HG03097 (cell line): ENCODE results near the gene OGFOD3.
"Not testable (repeated sequence)": the region's sequence is repeated elsewhere in the genome, so short reads cannot be mapped to it uniquely, and the experiment has no call there.

Experiments used
- ATAC-seq: cut with Tn5 transposase; IDR thresholded peaks from one replicate; pipeline ENCODE4 v1.9.1; 2021; ENCODE audit not compliant: unreplicated experiment, low FRiP score

The OGFOD3 gene, protein sequence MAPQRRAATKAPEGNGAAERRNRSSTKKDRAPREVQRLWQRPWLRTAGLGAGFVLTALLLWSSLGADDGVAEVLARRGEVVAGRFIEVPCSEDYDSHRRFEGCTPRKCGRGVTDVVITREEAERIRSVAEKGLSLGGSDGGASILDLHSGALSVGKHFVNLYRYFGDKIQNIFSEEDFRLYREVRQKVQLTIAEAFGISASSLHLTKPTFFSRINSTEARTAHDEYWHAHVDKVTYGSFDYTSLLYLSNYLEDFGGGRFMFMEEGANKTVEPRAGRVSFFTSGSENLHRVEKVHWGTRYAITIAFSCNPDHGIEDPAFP

DNA sequence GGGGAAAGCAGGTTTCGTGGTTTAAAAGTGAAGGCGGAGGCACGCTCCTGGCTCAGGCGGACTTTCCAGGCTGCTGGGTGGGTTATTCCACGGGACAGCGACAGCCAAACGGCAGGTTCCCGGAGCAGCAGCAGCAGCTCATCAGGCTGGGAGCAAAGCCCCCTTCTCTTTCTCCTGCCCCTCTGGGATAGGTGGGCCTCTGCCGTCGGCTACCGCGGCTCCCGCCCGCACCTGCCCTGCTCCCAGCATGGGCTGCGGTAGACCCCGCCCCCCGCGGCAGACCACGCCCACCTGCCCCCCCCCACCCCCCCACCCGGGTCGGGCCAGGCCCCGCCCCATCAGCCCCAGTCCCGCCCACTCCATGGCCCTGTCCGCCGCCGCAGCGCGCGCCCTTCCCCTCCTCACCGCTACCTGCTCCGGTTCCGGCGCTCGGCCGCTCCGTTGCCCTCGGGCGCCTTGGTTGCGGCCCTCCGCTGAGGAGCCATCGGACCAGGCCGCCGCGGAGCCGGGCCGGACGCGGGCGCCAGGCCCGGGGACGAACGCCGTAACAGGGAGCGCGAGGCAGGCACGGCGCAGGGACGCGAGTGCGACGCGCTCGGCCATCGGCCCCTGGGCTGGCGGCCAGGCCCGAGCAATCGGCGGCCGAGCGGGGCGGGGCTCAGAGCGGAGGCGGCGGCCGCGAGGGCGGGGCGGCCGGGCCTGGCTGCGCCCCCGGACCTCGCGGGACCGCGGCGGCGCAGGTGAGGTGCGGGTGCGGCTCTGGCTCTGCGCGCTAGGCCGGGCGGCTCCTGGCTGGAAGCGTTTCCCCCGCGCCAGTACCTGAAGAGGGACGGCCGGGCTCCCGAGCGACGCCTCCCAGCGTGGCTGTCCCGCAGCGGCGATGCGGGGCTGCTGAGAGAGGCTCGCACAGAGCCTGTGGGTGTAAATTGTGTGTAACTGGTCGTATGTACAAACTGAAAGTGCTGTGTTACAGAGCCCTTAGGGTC lies at the start of gene OGFOD3, which contains the start of gene HEXD:
Gene OGFOD3, minus strand, starts transcription at position 586 of the 986 bp plus-strand sequence. Its CDS starts 101 bp downstream, at position 485.
Gene HEXD, plus strand, starts transcription at position 347 of the 986 bp plus-strand sequence. CDS start 1,453 bp downstream, outside the sequence.
- ATAC-seq, result peak; percentile 77

DNA sequence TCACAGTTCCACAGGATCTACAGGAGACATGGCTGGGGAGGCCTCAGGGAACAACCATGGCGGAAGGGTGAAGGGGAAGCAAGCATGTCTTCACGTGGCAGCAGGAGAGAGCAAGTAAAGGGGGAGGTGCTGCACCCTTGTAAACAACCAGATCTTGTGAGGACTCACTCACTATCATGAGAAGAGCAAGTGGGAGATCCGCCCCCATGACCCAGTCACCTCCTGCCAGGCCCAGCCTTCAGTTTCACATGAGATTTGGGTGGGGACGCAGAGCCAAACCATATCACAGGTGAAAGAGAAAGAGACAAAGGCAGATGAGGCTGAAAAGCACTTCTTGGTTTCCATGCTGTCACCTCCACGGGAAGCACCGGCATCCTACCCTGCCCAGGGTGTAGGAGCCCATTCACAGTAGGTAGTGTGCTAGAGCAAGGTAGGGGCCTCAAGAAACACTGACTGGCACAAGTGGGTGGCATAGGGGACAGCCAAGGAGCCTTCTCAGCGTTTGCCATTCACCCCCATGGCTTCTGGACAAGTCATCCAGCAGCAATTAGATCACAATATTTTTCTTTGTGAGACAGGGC lies 46.7 kb upstream of the OGFOD3 start:
- no peak for ATAC-seq

DNA sequence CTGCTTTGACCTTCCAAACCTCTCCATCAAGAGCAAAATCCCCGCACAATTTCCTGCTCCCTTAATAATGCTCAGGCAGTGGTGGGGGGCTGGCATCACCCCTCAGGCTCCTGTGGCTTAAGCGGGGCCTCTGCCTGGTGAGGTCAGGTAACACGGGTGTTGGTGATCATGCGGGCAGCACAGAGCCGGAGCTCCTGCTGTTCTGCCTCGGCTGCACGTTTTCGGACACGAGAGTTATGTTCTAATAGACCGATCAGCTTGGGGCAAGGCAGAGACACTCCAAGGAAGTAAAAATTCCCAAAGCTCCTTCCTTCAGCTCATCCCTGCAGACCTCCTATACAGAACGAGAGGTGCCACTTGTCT lies 46.2 kb upstream of the OGFOD3 start:
- ATAC-seq, result no peak

DNA sequence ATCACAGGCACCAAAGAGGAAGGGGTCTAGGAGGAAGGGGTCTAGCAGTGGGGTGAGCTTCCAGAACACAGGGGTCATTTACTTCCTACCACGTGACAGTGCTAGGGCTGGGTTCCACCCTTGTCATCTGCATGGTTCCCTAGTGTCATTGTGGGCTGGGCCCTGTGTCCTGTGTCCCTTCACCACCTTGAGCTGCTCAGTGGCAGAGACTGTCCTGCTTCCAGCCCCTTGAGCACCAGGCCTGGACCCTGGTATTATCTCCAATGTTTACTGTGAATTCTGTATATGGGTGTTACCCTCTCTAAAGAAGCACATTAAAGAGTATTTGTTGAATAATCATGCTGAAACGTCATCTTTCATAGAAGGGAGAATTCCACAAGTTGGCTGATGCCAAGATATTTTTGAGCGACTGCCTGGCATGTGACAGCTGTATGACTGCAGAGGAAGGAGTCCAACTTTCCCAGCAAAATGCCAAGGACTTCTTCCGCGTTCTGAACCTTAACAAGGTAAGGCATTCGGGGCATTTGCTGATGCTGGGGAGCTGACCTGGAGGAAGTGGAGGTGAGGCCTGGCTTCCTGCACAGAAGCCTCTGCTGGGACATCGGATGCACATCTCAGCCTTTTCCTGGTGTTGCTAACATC lies 45.7 kb upstream of the OGFOD3 start:
- ATAC-seq, result no peak

DNA sequence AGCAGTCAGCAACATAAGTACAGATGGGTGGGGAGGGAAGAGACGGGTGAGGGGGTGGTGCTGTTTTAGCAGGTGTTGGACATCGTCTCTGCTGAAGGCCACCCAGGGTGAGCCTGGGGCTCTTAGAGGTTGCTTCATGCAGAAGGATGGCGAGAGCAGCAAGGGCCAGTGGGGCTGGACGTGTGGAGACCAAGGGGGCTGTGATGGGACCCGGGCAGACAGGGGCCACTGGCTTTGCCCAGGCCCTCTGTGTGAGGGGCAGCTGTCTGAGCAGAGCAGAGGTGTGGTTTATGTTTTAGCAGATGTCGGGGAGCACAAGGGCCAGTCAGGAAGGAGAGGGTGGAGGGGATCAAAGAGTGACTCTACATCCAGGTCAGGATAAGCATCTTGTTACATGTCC lies 45.0 kb upstream of the OGFOD3 start:
- ATAC-seq, result no peak

DNA sequence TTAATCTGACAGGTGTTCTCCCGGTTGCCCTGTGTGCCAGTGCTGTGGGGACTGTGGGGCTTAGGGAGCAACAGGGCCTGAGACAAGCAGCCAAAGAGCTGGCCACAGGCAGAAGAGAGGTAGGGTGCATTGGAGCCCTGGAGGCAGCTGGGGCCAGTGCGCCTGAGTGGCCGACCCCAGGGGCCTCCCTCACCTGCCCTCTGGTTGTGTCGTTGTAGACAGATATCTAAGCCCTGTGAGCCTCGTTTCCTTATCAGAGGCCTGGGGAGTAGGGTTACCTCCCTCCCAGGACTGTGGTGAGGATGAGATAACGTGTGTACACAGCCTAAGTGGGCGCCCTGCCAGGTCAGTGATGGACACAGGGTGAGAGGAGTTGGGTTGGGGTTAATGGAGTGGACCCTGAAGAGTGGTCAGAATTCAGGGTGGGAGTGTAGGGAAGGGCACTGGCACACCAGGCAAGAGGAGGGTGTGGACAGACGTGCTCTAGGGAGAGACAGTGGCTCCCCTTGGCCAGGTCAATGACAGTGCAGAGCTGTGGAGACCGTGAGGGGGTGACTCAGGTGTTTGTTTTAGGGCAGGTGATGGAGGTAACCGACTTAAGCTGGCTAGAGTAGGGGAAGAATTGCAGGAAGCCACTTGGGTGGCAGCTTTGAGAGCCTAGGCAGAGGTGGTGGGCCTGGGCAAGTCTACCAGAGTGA lies 43.6 kb upstream of the OGFOD3 start:
- ATAC-seq, result no peak

DNA sequence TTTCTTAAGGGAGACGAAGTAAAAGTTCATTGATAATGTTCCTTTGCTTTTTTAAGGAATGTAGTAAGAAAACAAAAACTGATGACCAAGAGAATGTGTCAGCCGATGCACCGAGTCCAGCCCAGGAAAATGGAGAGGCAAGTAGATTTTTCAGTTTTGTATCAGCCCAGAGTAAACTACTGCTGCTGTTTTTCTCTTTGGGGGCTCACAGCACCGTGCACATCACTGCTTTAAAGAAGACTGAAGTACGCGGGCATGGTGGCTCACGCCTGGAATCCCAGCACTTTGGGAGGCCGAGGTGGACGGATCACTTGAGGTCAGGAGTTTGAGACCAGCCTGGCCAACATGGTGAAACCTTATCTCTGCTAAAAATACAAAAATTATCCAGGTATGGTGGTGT lies 41.5 kb upstream of the OGFOD3 start:
- ATAC-seq, result not testable (repeated sequence)

DNA sequence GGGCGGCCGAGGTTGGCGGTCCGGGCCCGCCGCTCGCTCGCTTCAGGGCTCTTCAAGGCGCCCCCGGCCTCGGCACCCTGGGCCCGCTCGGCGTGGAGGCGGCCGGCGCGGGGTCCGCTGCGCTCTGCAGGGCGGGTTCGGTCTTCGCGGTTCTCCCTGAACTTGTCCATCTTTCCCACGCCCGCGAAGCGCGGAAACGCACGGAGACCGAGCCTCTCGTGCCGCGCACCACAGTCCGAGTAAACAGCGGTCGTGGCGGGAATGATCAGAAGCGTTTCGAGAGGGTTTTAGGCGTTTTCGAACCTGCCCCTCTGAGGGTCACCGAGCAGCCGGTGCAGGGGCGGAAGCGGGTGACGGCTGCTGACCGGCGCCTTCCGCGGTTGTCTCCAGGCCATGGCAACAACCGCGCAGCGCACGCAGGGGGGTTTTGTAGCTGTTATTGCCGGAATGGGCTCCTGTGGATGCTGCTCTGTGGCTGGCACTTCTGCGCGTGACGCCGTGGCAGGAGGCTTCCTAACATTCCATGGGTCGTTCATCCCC lies 40.6 kb upstream of the OGFOD3 start:
- no peak for ATAC-seq

DNA sequence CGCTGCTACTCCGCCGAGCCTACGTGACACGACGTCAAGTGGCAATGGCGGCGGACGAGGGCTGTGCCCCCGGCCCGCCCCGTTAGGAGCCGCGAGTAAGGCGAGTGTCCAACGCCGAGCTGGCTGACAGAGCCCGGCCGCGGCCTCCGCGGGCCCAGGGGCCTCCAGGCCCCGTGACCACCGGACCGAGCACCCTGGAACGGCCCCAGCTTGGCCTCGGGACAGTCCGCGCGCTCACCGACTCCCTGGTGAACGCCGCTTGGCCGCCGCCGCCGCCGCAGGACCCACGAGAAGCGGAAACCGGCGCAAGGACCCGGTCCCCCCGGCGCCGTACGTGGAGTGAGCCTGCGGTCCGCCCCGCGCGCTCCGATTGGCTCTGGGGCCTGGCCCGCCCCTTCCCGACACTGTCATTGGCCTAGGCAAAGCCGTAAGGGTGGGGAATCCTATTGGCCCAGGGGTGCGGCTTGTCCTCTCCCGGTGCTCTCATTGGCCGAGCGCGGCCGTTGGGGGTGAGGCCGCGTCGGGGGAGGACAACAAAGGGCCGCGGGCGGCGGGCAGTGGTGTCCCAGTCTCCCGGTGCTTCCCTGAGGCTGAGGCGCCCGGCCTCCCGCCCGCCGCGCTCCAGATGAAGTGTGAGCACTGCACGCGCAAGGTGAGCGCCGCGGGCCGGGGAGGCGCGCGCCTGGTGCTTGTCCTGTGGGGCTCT lies 39.9 kb upstream of the OGFOD3 start, which contains the start of gene NARF:
Gene NARF, plus strand, starts transcription at position 563 of the 706 bp plus-strand sequence. Its CDS starts 63 bp downstream, at position 626.
- ATAC-seq, result peak; percentile 88

DNA sequence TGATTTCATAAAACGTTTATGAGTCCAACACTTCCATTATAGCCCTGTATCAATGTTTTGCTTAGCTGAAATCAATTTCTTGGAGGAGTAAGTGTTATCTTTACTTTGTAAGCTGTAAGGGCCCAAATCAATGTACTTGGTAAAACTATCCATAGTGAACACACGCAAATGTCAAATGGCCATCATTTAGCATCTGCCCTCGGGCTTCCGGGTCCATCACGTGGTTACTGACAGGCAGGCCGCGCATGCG lies 39.5 kb upstream of the OGFOD3 start:
- no peak for ATAC-seq

DNA sequence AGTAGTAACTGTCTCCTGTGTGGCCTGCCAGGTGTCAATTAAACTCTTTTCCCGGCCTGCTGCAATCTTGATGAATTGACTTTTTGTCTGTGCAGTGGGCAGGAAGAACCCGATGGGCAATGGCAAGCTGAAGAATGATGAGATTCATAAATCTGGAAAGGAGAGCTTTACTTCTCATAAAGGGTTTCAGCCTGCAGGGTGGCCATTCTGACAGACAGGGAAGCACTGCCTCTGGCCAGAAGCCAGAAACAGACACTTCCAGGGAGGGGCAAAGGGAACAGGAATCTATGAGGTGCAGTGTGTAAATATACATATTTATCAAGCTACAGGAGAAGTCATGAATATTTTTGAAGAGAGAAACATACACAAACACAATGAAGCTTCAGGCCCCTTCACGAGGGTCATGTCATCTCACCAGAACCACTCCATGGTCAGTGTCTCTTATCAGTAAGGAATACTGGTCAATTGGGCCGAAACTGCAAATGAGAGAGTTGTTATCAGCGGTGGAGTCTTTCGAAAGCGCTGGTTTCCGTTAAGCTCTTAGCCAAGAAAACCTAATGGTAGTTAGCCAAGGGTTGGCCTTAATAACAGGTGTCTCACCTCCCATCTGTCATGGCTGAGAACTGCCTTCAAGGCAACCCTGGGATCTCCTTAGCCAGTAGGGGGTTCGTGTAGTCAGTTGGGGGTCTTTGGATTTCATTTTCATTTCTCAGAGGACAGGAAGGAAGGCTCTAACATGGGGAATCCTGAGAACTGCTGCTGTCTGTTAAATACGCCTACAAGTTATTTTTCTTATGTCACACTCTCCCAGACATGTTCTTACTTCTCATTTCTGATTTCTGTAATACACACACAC lies 38.9 kb upstream of the OGFOD3 start:
- no peak for ATAC-seq

DNA sequence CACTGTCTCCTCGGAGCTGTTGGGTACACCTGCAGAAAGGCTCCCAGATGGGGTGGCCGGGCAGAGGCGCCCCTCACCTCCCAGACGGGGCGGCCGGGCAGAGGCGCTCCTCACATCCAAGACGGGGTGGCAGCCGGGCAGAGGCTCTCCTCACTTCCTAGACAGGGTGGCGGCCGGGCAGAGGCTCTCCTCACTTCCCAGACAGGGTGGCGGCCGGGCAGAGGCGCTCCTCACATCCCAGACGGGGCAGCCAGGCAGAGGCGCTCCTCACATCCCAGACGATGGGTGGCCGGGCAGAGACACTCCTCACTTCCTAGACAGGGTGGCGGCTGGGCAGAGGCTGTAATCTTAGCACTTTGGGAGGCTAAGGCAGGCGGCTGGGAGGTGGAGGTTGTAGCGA lies 35.3 kb upstream of the OGFOD3 start:
- not testable (repeated sequence) for ATAC-seq

DNA sequence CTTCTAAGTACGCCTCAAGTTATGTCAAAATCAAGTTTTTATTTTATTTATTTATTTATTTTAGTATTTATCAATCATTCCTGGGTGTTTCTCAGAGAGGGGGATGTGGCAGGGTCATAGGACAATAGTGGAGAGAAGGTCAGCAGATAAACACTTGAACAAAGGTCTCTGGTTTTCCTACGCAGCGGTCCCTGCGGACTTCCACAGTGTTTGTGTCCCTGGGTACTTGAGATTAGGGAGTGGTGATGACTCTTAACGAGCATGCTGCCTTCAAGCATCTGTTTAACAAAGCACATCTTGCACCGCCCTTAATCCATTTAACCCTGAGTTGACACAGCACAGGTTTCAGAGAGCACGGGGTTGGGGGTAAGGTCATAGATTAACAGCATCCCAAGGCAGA lies 34.8 kb upstream of the OGFOD3 start:
- ATAC-seq, result not testable (repeated sequence)

DNA sequence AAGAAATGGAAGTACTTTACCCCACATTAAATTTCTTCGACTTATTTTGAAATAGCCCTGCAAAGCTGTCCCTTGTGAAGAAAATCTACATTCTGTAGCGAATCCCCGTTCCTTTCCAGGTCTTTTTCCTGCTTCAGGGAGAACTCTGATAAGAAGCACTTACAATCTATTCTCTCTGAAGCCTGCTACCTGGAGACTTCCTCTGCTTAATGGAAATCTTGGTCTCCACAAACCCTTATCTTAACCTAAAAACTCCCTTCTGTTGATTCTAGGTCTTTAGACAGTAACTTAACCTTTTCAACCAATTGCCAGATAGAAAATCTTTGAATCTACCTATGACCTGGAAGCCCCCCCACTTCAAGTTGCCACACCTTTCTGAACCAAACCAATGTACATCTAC lies 33.8 kb upstream of the OGFOD3 start:
- ATAC-seq, result no peak

DNA sequence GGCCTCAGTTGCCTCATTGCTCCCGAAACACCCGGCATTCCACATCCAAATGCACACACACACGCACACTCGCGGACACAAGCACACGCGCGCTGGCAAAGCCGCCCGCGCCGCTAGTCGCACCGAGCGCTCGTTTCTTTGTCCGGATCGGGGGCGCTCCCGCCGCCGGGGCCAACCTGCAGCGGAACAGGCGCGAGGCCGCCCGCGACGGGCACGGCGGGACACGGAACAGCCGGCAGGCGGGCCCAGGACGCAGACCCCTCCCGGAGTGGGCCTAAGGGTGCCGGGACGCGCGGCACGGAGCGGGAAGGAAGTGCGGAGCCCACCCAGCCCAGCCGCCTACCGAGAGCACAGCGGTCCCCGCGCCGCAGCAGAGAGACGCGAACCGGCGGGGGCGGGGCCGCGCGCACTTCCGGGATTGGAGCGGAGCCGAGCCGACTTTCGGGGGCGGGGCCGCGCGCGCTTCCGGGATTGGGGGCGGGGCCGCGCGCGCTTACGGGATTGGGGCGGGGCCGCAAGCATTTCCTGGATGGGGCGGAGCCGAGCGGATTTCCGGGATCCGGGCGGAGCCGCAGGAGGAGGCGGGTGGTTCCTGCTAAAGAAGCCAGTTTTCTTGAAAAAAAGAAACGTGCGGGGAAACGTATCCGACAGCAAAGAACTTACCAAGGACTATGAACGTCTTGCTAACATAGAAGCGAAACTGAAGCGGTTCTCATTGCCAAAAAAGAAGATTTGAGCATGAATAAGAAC lies 32.1 kb upstream of the OGFOD3 start, which contains the start of gene CYBC1:
Gene CYBC1, minus strand, starts transcription at position 396 of the 750 bp plus-strand sequence. CDS start 1,498 bp downstream, outside the sequence.
- ATAC-seq, result peak; percentile 56

DNA sequence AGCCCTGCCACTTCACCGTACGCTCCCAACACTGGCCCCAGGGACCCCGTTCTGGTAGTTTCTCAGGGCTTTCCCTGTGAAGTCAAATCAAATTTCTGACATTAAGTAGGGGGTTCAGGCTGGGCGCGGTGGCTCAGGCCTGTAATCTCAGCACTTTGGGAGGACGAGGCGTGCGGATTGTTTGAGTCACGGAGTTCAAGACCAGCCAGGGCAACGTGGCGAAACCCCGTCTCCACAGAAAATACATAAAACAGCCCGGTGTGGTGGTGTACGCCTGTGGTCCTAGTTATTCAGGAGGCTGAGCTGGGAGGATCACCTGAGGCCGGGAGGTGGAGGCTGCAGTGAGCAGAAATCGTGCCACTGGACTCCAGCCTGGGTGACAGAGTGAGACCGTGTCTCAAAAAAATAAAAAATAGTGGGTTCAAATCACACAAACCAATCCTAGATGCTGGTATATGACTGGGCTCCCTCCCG lies 31.5 kb upstream of the OGFOD3 start:
- ATAC-seq, result no peak

DNA sequence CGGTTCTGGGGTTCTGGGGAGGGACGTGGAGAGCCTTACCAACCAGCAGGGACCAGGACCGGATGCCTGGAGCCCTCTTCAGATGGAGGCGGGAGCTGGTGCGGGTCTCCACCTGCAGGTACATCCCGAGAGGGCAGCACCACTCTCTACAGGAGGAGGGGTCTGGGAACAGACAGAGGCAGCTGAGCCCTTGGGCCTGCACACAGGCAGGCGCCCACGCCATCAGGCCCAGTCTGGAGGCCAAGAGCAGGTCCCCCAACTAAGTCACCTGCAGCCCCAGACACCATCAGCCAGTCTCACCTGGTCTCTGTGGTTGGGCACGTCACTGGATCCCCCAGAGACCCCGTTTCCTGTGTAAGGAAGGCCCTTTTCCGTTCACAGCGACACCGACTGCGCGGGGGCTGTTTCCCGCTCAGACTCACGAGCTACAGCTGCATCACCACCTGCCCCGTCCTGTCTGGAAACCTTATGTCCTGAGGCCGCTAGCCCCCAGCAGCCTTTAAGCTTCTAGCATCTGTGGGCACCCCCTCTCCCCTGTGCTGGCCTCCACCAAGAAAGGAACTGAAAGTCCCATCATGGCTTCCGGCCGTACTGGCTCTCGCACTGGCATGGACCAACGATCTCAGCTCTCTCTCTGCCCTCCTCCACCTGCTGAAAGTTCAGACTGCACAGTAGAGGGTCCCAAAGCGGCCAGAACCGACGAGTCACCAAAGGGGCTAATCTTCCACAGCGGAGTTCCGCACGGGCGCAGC lies 30.9 kb upstream of the OGFOD3 start:
- peak; percentile 46 for ATAC-seq
